GM18526 (cell line): Measurements from ENCODE around the gene RALGAPA1.

Source experiments
- POLR2A ChIP-seq: IDR thresholded peaks from 3 replicates; pipeline ENCODE4 v1.6.1; 2011; ENCODE audit not compliant: insufficient read length; ENCODE audit errors: extremely low read depth

RALGAPA1 gene

GRCh38 chr14:35617500-35617899 lies 191.6 kb downstream of the RALGAPA1 start:
- TF ChIP-seq POLR2A: no peak

- no peak for TF ChIP-seq POLR2A
Observed at GRCh38 chr14:35607380-35607779, 201.7 kb downstream of the RALGAPA1 start.

DNA sequence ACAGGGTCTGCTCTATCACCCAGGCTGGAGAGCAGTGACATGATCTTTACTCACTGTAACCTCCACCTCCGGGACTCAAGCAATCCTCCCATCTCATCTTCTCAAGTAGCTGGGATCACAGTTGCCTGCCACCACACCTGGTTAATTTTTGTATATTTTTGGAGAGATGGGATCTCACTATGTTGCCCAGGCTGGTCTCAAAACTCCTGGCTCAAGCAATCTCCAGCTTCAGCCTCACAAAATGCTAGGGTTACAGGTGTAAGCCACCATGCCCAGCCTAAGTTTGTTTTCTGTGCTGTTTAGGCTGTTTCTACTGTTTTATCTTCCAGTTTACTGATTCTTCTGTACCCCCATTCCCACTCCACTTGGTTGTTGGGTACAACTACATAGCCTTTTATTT lies 208.8 kb downstream of the RALGAPA1 start:
- TF ChIP-seq POLR2A: no peak

DNA sequence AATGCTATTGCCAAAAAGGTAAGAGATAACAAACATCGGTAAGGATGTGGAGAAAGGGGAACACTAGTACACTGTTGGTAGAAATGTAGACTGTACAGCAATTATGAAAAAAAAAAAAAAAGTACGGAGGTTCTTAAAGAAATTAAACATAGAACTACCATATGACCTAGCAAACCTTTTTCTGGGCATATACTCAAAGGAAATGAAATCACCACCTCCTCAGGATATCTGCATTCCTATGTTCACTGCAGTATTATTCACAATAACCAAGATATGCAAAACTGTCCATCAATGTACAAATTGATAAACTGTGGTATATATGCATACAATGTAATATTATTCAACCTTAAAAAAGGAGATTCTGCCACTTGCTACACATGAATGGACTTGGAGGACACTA lies 214.5 kb downstream of the RALGAPA1 start:
- no peak for TF ChIP-seq POLR2A

DNA sequence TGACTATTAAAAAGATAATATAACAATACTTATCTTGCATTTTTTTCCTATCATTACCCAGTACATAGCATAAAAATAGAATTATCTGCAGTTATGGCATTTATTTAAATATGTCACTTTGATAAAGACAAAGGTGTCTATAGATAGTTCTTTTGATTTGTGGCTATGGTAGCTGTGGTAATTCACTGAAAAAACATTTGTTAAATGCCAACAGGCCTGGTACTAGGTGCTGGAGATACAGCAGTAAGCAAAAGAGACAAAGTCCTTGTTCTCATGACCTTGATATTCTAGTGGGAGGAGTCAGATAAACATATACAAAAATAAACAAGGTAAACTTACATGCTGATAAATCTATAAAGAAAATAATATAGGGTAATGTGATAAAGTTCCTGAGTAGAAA lies 230.5 kb downstream of the RALGAPA1 start:
- no peak for TF ChIP-seq POLR2A

DNA sequence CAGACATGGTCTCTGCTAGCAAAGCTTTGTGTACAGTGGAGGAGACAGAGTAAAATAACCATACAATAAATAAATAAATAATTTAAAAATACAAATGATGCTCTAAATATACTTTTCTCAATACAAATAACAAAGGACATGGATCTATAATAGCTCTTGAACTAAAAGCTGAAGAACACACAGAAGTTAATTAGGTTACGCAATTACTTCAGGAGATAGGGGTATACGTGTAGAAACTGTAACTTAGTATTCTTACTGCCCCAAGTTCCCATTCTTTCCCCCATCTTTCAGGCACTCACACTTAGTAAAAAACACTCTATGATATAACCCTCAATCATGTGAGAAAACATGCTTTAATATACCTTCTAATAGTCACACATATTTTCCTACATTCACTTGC lies 231.0 kb downstream of the RALGAPA1 start:
- TF ChIP-seq POLR2A: no peak

DNA sequence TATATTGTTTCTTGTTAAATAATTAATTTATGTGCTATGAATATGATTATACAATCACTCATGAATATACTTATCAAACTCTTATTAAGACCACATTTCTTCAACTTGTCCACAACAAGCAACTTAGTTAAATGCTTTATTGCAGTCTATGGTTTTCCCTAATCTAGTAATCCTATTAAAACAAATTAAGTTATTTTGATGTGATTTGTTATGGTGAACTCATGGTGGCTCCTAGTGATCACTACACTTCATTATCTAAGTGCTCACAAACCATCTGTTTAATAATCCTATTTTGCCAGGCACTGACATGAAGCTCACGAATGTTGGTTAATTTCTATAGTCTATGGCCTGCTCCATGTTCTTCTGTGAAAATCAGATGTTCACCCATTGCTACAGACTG lies 232.2 kb downstream of the RALGAPA1 start:
- no peak for TF ChIP-seq POLR2A

DNA sequence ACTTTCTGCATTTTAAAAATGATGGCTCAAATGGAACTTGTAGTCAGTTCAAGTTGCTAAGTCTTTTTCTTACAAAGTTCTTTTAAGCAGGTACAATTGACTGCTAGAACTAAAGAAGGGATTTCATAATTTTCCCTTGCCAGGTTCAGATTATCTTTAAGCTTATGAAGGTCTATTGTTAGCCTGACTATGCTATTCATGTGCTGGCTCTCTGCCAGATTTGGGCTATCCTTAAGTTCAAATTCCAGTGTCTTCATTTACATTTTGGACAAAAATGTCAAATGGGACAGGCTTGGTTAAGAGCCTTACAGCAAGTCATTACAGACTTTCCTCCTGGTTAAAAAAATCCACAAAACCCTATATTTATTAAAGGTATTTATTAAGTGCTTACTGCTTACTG lies 232.8 kb downstream of the RALGAPA1 start:
- TF ChIP-seq POLR2A: no peak

DNA sequence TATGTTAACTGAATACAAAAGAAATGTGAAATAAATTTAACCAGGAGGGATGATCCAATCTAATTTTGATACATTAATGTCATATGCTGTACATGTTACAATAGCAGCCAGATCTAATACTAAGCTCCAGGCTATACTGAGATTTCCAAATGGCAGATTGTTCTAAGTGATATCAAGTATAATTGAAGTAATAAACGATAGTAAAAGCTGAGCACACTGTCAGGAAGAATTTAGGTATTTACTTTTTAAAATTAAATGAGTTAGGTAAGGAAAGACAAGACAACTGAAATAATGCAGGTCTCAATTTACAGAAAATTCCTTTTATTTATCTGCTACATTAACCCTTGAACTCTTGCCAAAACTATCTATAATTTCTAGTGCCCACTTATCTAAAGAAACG lies 235.2 kb downstream of the RALGAPA1 start:
- TF ChIP-seq POLR2A: no peak

DNA sequence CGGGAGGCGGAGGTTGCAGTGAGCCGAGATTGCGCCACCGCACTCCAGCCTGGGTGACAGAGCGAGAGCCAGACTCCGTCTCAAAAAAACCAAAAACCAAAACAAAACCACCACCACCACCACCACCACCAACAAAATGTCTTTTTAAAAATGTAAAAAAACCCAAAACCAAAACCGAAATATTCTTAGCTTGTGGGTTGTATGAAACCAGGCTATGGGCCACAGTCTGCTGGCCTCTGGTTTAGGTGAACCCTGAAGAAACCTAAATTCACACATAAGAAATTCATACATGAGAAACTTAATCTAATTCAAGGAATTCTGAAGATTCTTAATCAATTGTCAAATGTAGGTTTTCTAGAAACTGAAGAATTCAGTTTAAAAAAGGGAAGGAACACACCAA lies 237.5 kb downstream of the RALGAPA1 start:
- TF ChIP-seq POLR2A: no peak

DNA sequence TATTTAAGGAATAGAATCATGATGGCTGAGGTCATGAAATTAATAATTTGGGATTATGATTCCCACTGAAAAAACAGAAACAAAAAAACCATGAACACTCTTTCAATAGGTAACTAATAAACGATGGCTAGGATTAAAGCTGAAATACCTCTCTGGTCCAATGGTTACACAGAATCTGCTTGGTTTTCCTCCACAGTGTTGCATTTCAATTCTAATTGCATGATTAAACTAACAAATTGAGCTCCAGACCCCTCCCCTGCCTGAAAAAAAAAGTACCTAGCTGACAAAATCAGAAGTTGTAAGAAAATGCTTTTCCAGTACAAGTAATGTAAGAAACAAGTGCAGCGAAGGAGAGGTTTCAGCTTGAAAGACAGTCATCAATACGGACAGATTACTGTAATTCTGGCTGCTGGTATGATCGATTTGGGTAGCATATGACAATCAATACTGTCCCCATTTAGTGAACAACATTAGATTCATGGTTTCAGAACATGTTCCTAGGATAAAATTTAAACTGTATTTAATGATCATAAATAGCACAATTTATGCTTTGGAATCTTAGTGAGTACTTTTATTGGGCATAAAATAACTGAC lies 243.1 kb downstream of the RALGAPA1 start:
- no peak for TF ChIP-seq POLR2A

DNA sequence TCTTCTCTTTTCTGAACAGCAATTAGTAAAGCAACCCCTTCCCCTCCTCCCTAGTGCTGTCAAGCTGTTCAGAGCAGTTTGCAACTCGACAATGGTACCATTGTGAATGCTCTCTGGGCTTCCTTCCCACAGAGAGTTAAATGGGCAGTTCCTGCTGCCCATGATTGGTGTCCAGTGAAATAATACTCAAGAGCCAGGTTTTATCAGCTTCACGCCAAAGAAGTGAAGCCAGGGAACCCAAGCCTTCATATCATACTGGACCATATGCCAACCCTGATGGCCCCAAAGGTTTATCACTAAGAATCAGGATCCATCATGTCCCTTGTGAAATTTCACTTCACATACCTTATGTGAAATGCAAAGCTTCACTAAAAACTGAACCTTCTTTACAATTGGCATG lies 250.4 kb downstream of the RALGAPA1 start:
- no peak for TF ChIP-seq POLR2A

GRCh38 chr14:35557221-35557747 lies 251.8 kb downstream of the RALGAPA1 start:
- no peak for TF ChIP-seq POLR2A

DNA sequence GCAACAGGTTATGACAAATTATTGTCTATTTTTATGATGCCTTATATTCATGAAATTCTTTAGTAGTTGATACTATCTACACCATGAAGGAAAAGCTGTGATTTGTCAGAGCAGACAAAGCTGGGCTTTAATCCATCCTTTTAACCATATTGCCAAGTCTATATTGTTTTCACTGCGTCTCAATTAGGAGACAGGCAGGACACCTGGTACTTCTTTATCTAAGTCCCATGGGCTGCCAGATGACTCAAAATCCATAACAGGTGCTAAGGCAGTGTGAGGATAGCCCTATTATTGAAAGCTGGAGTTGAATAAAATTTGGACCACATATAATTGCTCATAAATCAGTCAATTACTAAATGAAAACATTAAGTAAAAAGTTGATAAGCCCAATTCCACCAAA lies 252.5 kb downstream of the RALGAPA1 start:
- no peak for TF ChIP-seq POLR2A

DNA sequence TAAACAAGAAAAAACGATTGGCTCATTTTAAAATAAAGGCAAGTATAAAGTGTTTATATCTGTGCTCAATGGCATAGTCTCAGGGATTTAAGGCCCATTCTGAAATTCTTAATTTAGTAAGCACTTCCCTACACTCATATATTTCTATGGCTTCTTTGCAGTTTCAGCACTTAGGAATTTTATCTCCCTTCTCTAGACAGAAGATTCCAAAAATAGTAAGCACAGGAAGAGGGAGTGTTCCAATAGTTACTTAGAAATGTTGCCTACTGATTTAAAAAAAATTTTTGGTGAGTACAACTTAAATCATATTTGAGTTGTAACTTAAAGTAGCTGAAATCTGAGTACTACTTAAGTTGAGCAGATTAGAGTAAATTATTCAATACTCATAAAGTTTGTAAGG lies 255.3 kb downstream of the RALGAPA1 start:
- TF ChIP-seq POLR2A: no peak

DNA sequence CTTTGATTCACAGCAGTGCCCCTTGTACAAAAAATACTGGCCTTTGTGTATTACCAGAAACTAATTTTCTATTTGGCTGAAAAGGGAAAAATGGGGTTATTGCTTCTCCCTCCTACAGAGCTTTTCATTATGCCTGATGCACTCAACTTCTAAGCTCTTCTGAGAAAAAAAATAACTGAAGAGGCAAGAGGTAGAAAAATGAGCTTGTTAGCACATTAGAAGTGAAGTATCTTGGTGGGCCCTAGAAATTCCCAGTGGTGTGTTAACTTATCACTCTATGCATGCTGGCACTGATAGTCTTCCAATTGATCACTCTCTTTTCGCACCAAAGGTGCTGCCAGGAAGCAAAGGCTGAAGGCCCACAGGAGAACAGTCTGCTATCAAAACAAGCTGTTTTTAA lies 258.0 kb downstream of the RALGAPA1 start:
- no peak for TF ChIP-seq POLR2A

GRCh38 chr14:35549551-35549950 lies 259.5 kb downstream of the RALGAPA1 start:
- no peak for TF ChIP-seq POLR2A

GRCh38 chr14:35543006-35543405 lies 266.1 kb downstream of the RALGAPA1 start:
- no peak for TF ChIP-seq POLR2A

GRCh38 chr14:35539969-35540368 lies 269.1 kb downstream of the RALGAPA1 start:
- TF ChIP-seq POLR2A: no peak
